ENCODE data around the gene GRIA4.

GRIA4 gene

GRCh38 chr11:105799728-105800462 is 190.0 kb downstream of the GRIA4 start:
- Histone ChIP-seq H3K9ac (ENCODE audit: low read length in 5 of 5) (no peak overlapping the region), H3K27me3 (ENCODE audit: control insufficient read depth in 5 of 5, insufficient read depth in 4 of 5, low read length in 5 of 5) (no peaks in the 10 kb centered on the region)

GRCh38 chr11:105802390-105802789 is 192.5 kb downstream of the GRIA4 start:
- H3K4me1 ChIP-seq (ENCODE audit: control insufficient read depth in 5 of 5, insufficient read depth in 5 of 5, low read length in 5 of 5) = no peaks in the 10 kb centered on the region
- H3K9me3 ChIP-seq (ENCODE audit: control insufficient read depth in 5 of 5, low read length in 5 of 5) = no peaks in the 10 kb centered on the region
- H3K9ac ChIP-seq (ENCODE audit: low read length in 5 of 5) = no peak overlapping the region
- no peak overlapping the region for H3K4me3 ChIP-seq (ENCODE audit: low read depth in 1 of 5, low read length in 5 of 5)
- no peak overlapping the region for H3K27ac ChIP-seq (ENCODE audit: low read depth, low read length)
- no peaks in the 10 kb centered on the region for H3K36me3 ChIP-seq (ENCODE audit: control insufficient read depth in 5 of 5, insufficient read depth in 5 of 5, low read length in 5 of 5)
- no peaks in the 10 kb centered on the region for H3K27me3 ChIP-seq (ENCODE audit: control insufficient read depth in 5 of 5, insufficient read depth in 4 of 5, low read length in 5 of 5)

More at GRCh38 chr11:105799728-105800462, 190.0 kb downstream of the GRIA4 start:
- Histone ChIP-seq H3K4me3 (ENCODE audit: low read depth in 1 of 5, low read length in 5 of 5) (no peak overlapping the region), H3K27ac (ENCODE audit: low read depth, low read length) (no peak overlapping the region), H3K4me1 (ENCODE audit: control insufficient read depth in 5 of 5, insufficient read depth in 5 of 5, low read length in 5 of 5) (no peaks in the 10 kb centered on the region), H3K9me3 (ENCODE audit: control insufficient read depth in 5 of 5, low read length in 5 of 5) (no peaks in the 10 kb centered on the region), H3K36me3 (ENCODE audit: control insufficient read depth in 5 of 5, insufficient read depth in 5 of 5, low read length in 5 of 5) (no peaks in the 10 kb centered on the region)

GRCh38 chr11:105811242-105811641 is 201.4 kb downstream of the GRIA4 start:
- Histone ChIP-seq H3K9ac (ENCODE audit: low read length in 5 of 5) (no peak overlapping the region), H3K36me3 (ENCODE audit: control insufficient read depth in 5 of 5, insufficient read depth in 5 of 5, low read length in 5 of 5) (no peaks in the 10 kb centered on the region), H3K4me1 (ENCODE audit: control insufficient read depth in 5 of 5, insufficient read depth in 5 of 5, low read length in 5 of 5) (peaks cover 0 to 8% (median 0%) of the 10 kb centered on the region in 5 donors), H3K9me3 (ENCODE audit: control insufficient read depth in 5 of 5, low read length in 5 of 5) (no peaks in the 10 kb centered on the region), H3K27ac (ENCODE audit: low read depth, low read length) (no peak overlapping the region), H3K4me3 (ENCODE audit: low read depth in 1 of 5, low read length in 5 of 5) (no peak overlapping the region), H3K27me3 (ENCODE audit: control insufficient read depth in 5 of 5, insufficient read depth in 4 of 5, low read length in 5 of 5) (no peaks in the 10 kb centered on the region)

DNA sequence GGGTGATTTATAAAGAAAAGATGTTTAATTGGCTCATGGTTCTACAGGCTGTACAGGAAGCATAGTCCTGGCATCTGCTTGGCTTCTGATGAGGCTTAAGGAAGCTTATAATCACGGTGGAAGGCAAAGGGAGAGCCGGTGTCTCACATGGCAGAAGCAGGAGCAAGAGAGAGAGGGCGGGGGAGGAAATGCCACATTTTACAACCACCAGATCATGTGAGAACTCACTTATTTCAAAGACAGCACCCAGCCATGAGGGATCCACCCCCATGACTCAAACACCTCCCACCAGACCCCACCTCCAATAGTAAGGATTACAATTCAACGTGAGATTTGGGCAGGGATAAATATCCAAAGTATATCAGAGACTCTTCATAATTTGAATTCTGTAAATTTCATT is 211.5 kb downstream of the GRIA4 start:
- H3K27me3 ChIP-seq (ENCODE audit: control insufficient read depth in 5 of 5, insufficient read depth in 4 of 5, low read length in 5 of 5) = no peaks in the 10 kb centered on the region
- no peaks in the 10 kb centered on the region for H3K4me1 ChIP-seq (ENCODE audit: control insufficient read depth in 5 of 5, insufficient read depth in 5 of 5, low read length in 5 of 5)
- H3K9ac ChIP-seq (ENCODE audit: low read length in 5 of 5) = no peak overlapping the region
- H3K9me3 ChIP-seq (ENCODE audit: control insufficient read depth in 5 of 5, low read length in 5 of 5) = no peaks in the 10 kb centered on the region
- H3K36me3 ChIP-seq (ENCODE audit: control insufficient read depth in 5 of 5, insufficient read depth in 5 of 5, low read length in 5 of 5) = no peaks in the 10 kb centered on the region
- H3K4me3 ChIP-seq (ENCODE audit: low read depth in 1 of 5, low read length in 5 of 5) = no peak overlapping the region
- H3K27ac ChIP-seq (ENCODE audit: low read depth, low read length) = no peak overlapping the region

DNA sequence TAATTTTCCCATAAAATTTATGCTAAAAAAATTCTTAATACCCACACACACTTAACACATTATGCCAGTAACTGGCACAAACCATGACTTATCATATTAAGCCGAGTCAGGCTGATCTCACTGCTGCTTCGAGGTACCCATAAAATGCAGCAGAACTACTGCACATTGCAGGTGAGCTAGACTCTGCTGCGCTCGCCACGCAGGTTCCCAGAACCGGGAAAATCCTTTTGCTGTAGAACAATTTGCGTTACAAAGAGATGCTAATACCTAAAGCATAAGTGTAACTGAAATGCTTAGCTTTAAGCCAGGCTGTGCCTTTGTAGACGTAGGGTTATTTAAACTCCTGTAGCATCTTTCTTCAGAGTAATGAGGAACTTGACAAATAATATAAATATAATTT is 211.9 kb downstream of the GRIA4 start:
- H3K4me3 ChIP-seq (ENCODE audit: low read depth in 1 of 5, low read length in 5 of 5) = no peak overlapping the region
- no peaks in the 10 kb centered on the region for H3K27me3 ChIP-seq (ENCODE audit: control insufficient read depth in 5 of 5, insufficient read depth in 4 of 5, low read length in 5 of 5)
- no peak overlapping the region for H3K27ac ChIP-seq (ENCODE audit: low read depth, low read length)
- H3K4me1 ChIP-seq (ENCODE audit: control insufficient read depth in 5 of 5, insufficient read depth in 5 of 5, low read length in 5 of 5) = no peaks in the 10 kb centered on the region
- no peaks in the 10 kb centered on the region for H3K36me3 ChIP-seq (ENCODE audit: control insufficient read depth in 5 of 5, insufficient read depth in 5 of 5, low read length in 5 of 5)
- H3K9ac ChIP-seq (ENCODE audit: low read length in 5 of 5) = no peak overlapping the region
- no peaks in the 10 kb centered on the region for H3K9me3 ChIP-seq (ENCODE audit: control insufficient read depth in 5 of 5, low read length in 5 of 5)

- Histone ChIP-seq H3K4me3 (ENCODE audit: low read depth in 1 of 5, low read length in 5 of 5) (no peak overlapping the region), H3K9ac (ENCODE audit: low read length in 5 of 5) (no peak overlapping the region), H3K9me3 (ENCODE audit: control insufficient read depth in 5 of 5, low read length in 5 of 5) (no peaks in the 10 kb centered on the region), H3K4me1 (ENCODE audit: control insufficient read depth in 5 of 5, insufficient read depth in 5 of 5, low read length in 5 of 5) (no peaks in the 10 kb centered on the region), H3K27ac (ENCODE audit: low read depth, low read length) (no peak overlapping the region), H3K27me3 (ENCODE audit: control insufficient read depth in 5 of 5, insufficient read depth in 4 of 5, low read length in 5 of 5) (no peaks in the 10 kb centered on the region), H3K36me3 (ENCODE audit: control insufficient read depth in 5 of 5, insufficient read depth in 5 of 5, low read length in 5 of 5) (no peaks in the 10 kb centered on the region)
These were observed 213.7 kb downstream of the GRIA4 start for GRCh38 chr11:105823495-105824033.

- Histone ChIP-seq H3K9me3 (ENCODE audit: control insufficient read depth in 5 of 5, low read length in 5 of 5) (no peaks in the 10 kb centered on the region), H3K9ac (ENCODE audit: low read length in 5 of 5) (no peak overlapping the region), H3K4me3 (ENCODE audit: low read depth in 1 of 5, low read length in 5 of 5) (no peak overlapping the region), H3K27ac (ENCODE audit: low read depth, low read length) (no peak overlapping the region), H3K4me1 (ENCODE audit: control insufficient read depth in 5 of 5, insufficient read depth in 5 of 5, low read length in 5 of 5) (no peaks in the 10 kb centered on the region), H3K36me3 (ENCODE audit: control insufficient read depth in 5 of 5, insufficient read depth in 5 of 5, low read length in 5 of 5) (no peaks in the 10 kb centered on the region), H3K27me3 (ENCODE audit: control insufficient read depth in 5 of 5, insufficient read depth in 4 of 5, low read length in 5 of 5) (no peaks in the 10 kb centered on the region)
These were observed 214.7 kb downstream of the GRIA4 start for GRCh38 chr11:105824457-105825013.

DNA sequence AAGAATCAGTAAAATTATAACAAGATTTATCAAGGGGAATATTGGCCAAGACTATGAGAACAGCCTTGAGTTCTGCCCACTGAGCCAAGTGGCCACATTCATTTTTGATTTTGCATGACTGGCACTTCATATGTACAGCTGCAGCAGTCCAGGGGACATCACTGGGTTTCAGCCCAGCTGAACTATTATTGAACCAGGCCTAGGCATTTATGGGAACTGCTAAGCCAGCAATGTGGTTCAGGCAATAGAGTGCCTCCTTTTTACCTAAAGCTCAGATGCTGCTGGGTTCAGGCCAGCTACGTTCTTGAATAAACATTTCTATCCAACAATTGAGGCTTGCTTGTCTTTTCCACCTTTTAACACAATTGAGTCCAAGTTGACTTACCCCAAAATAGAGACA is 215.3 kb downstream of the GRIA4 start:
- Histone ChIP-seq H3K27me3 (ENCODE audit: control insufficient read depth in 5 of 5, insufficient read depth in 4 of 5, low read length in 5 of 5) (no peaks in the 10 kb centered on the region), H3K27ac (ENCODE audit: low read depth, low read length) (no peak overlapping the region), H3K4me1 (ENCODE audit: control insufficient read depth in 5 of 5, insufficient read depth in 5 of 5, low read length in 5 of 5) (no peaks in the 10 kb centered on the region), H3K4me3 (ENCODE audit: low read depth in 1 of 5, low read length in 5 of 5) (no peak overlapping the region), H3K9ac (ENCODE audit: low read length in 5 of 5) (no peak overlapping the region), H3K36me3 (ENCODE audit: control insufficient read depth in 5 of 5, insufficient read depth in 5 of 5, low read length in 5 of 5) (no peaks in the 10 kb centered on the region), H3K9me3 (ENCODE audit: control insufficient read depth in 5 of 5, low read length in 5 of 5) (no peaks in the 10 kb centered on the region)

GRCh38 chr11:105827906-105828305 is 218.0 kb downstream of the GRIA4 start:
- H3K27me3 ChIP-seq (ENCODE audit: control insufficient read depth in 5 of 5, insufficient read depth in 4 of 5, low read length in 5 of 5) = no peaks in the 10 kb centered on the region
- H3K27ac ChIP-seq (ENCODE audit: low read depth, low read length) = no peak overlapping the region
- H3K9ac ChIP-seq (ENCODE audit: low read length in 5 of 5) = no peak overlapping the region
- H3K36me3 ChIP-seq (ENCODE audit: control insufficient read depth in 5 of 5, insufficient read depth in 5 of 5, low read length in 5 of 5) = no peaks in the 10 kb centered on the region
- H3K4me3 ChIP-seq (ENCODE audit: low read depth in 1 of 5, low read length in 5 of 5) = no peak overlapping the region
- no peaks in the 10 kb centered on the region for H3K4me1 ChIP-seq (ENCODE audit: control insufficient read depth in 5 of 5, insufficient read depth in 5 of 5, low read length in 5 of 5)
- no peaks in the 10 kb centered on the region for H3K9me3 ChIP-seq (ENCODE audit: control insufficient read depth in 5 of 5, low read length in 5 of 5)

DNA sequence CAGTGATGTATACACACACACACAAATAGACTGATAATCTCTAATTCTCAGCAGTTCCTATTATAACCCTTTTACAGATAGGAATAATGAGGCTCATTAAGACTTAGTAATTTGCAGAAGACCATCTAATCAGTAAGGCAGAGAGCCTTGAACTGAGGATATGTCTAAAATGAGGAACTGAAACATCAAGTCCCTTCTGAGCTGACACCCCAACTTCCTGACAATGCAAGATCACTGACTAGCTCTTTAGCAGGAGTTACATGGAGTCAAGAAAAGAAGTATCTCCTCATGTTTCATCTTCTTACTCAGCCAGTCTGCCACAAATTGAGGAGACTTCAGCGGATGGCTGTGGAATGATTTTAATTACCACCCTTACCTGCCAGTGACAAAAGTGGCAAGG is 219.2 kb downstream of the GRIA4 start:
- no peak overlapping the region for H3K9ac ChIP-seq (ENCODE audit: low read length in 5 of 5)
- H3K27ac ChIP-seq (ENCODE audit: low read depth, low read length) = no peak overlapping the region
- H3K9me3 ChIP-seq (ENCODE audit: control insufficient read depth in 5 of 5, low read length in 5 of 5) = no peaks in the 10 kb centered on the region
- H3K4me3 ChIP-seq (ENCODE audit: low read depth in 1 of 5, low read length in 5 of 5) = no peak overlapping the region
- no peaks in the 10 kb centered on the region for H3K27me3 ChIP-seq (ENCODE audit: control insufficient read depth in 5 of 5, insufficient read depth in 4 of 5, low read length in 5 of 5)
- no peaks in the 10 kb centered on the region for H3K36me3 ChIP-seq (ENCODE audit: control insufficient read depth in 5 of 5, insufficient read depth in 5 of 5, low read length in 5 of 5)
- H3K4me1 ChIP-seq (ENCODE audit: control insufficient read depth in 5 of 5, insufficient read depth in 5 of 5, low read length in 5 of 5) = no peaks in the 10 kb centered on the region
